ENCODE data around the gene IDI2.
"Not testable (repeated sequence)": the region's sequence is repeated elsewhere in the genome, so short reads cannot be mapped to it uniquely, and the experiment has no call there.

Gene IDI2

GRCh38 chr10:1045415-1045814 lies 19.8 kb upstream of the IDI2 start:
- no peak for DNase-seq

GRCh38 chr10:1044964-1045363 lies 19.3 kb upstream of the IDI2 start:
- no peak for DNase-seq

- DNase-seq, result no peak
Observed at GRCh38 chr10:1044146-1044545, 18.5 kb upstream of the IDI2 start.

- peak; percentile 70 for DNase-seq
Observed at GRCh38 chr10:1043532-1043995, 17.9 kb upstream of the IDI2 start.

DNA sequence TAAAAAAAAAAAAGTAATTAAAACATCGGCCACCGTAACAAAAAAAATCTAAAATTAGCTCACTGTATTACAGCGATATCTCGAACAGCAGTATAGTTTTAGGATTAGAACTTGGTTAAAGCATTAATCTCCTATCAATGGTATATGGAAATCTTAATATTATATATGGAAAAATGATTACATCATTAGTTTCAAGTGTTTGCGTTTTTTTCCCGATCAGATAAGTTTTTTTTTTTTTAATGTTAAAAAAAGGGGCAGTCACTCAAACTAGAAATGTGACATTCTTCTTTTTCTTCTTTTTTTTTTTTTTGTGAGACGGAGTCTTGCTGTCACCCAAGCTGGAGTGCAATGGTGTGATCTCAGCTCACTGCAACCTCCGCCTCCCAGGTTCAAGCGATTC lies 15.9 kb upstream of the IDI2 start:
- no peak for DNase-seq

- no peak for DNase-seq
Observed at GRCh38 chr10:1040133-1040532, 14.5 kb upstream of the IDI2 start.

DNA sequence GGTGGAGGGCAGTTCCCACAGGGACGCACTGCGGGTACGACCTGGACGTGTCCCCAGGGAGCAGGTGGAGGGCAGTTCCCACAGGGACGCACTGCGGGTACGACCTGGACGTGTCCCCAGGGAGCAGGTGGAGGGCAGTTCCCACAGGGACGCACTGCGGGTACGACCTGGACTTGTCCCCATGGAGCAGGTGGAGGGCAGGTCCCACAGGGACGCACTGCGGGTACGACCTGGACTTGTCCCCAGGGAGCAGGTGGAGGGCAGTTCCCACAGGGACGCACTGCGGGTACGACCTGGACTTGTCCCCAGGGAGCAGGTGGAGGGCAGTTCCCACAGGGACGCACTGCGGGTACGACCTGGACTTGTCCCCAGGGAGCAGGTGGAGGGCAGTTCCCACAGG lies 13.1 kb upstream of the IDI2 start:
- not testable (repeated sequence) for DNase-seq

- DNase-seq, result no peak
Observed at GRCh38 chr10:1037098-1037497, 11.4 kb upstream of the IDI2 start.

- DNase-seq, result no peak
Observed at GRCh38 chr10:1036341-1036791, 10.7 kb upstream of the IDI2 start.

DNA sequence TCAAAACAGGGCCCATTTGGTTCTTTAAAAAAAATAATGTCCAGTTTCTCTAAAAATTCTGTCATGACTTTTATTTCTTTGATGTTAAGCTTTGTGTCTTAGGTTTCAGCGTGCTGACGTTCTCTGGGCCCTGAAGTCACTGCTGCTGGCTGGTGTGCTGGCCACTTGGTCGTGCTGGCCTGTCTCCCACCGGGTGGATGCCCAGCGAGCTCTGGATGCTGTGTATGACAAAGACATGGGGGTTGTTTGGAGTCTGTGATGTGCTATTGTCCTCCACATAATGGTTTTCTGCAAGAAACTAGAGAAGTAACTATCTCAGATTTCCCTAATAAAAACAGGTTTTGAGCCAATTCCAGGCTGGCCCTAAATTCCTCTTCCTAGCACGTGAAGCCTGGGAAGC lies 9.5 kb upstream of the IDI2 start:
- no peak for DNase-seq

GRCh38 chr10:1034758-1035157 lies 9.1 kb upstream of the IDI2 start:
- no peak for DNase-seq

GRCh38 chr10:1033601-1034000 lies 7.9 kb upstream of the IDI2 start:
- no peak for DNase-seq

DNA sequence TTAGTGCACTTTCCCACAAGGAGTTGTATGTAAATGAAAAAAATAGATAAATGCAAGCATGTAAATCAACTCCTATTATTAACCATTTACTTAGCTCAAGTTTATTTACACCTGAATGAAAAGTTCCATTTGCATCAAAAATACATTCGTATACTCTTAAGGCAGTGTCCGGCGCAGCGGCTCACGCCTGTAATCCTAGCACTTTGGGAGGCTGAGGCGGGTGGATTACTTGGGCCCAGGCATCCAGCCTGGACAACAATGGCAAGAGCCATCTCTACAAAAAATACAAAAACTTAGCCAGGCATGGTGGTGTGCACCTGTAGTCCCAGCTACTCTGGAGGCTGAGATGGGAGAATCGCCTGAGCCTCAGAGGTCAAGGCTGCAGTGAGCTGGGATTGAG lies 4.2 kb upstream of the IDI2 start:
- DNase-seq, result no peak

DNA sequence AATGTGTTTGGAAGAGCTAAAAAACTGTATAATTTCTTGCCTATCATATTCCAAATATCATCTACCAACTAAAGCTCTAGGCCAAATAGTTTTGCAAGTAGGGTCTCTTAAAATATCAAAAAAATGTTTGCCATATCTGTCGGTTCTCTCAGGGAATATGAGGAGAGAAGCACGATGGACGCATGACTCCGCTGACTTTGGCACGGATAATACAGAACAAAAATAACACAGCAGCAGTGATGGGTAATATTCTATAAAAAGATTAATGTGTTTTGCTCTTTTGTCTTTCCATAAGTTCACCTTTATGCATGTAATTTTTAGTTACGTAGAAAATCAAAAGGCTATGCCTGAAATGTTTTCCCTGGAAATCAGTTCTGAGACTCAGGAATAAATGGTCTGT lies 919 bp upstream of the IDI2 start:
- DNase-seq, result no peak

DNA sequence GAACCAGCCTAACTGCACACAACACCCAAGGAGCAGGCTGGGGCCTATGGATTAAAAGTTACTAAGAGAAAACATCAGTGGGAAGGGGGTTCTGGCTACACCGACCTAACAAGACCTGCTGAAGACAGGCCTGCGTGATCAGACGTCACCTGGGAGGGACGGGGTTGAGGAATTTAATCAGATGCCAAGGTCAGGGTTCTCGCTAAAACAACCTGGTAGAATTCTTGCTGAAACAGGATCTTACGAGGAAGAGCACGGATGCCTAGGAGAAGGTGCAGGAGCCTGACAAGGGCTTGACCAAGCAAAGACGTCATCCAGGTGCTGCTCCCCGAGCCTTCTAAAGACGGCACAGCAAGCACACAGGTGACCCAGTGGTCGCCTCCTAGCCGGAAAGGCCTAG lies 1.6 kb downstream of the IDI2 start:
- no peak for DNase-seq

GRCh38 chr10:1022413-1022812 lies 3.2 kb downstream of the IDI2 start:
- no peak for DNase-seq

DNA sequence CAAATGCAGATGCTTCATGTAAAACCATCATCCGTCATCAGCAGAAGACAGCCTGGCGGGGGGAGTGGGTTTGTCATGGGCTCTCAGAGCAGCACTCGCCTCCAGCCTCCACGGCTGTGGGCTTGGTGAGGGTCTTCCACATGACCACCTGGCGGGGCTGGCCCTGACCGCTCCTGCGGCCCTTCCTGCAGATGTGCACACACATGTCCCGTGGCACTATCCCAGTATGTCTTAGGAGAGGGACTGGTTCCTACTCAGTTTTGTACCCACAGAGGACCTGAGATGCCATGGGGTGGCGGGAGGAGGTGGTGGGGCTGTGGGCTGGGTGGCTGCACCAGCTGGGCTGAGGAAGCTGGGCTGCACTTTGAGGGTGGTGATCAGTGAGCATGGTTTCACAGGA lies 4.7 kb downstream of the IDI2 start:
- DNase-seq, result no peak

DNA sequence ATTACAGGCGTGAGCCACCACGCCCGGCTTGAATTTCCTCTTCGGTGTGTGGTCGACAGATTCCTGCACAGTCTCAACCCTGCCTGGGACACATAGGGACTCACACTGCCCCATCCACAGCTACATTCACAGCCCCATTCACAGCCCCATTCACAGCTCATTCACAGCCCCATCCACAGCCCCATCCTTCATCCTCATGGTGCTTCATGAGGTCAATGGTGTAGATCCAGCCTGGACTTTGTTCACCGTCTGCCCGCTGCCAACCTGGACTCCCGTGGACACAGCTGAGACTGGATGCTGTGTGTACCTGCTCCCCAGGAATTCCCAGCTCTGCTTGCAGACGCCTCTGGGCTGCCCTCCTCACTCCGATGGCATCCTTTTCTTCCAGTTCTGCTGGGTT lies 5.2 kb downstream of the IDI2 start:
- DNase-seq, result no peak

DNA sequence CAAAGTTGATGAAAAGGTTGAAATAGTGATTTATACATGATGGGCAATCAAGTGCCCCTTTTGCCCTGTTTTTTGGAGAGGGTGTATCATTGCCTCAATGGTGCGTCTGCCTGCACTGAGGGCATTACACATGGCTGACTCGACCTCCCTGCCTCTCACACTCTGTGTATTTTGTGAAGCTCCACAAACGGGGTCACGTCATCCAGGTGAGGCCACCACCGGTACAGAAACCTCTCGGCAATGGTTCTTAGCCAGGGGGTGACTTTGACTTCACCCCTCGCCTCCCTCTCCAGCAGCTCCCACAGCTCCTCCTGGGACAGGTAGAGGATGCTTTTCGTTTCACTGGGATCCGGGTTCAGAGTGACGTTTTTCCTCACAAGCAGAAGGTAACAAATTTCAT lies 6.3 kb downstream of the IDI2 start:
- no peak for DNase-seq

DNA sequence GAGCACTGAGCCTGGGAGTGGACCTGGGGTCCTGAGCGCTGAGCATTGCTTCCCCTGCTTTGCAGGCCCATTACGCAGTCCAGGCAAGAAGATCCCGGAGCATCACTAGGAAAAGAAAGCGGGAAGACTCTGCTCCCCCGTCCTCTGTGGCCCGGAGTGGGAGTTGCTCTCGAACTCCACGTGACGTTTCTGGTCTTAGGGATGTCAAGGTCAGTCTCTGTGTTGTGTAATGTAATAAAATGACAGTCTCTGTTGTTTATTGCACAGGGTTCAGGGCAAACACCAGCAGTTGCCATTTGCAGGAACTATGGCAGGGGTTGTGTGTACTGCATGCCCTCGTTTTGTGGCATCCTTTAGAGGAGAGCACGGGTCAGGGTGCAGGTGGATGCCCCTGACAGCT lies 10.0 kb downstream of the IDI2 start:
- no peak for DNase-seq

- no peak for DNase-seq
Observed at GRCh38 chr10:1011696-1012095, 14.0 kb downstream of the IDI2 start.

DNA sequence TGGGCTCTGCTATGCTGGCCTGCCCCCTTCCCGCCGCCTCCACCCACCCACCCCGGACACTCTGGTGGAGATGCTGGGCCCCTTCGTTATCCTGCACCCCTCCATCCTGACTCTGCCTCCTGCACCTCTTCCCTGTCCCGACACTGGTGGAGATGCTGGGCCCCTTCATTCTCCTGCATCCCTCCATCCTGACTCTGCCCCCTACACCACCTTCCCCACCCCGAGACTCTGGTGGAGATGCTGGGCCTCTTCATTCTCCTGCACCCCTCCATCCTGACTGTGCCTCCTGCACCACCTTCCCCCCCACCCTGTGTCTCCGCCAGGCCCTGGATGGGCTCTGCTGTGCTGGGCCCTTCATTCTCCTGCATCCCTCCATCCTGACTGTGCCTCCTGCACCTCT lies 15.0 kb downstream of the IDI2 start:
- no peak for DNase-seq

GRCh38 chr10:1009947-1010346 lies 15.7 kb downstream of the IDI2 start:
- DNase-seq, result not testable (repeated sequence)

- peak; percentile 82 for DNase-seq
Observed at GRCh38 chr10:1009071-1009494, 16.6 kb downstream of the IDI2 start.

- DNase-seq, result no peak
Observed at GRCh38 chr10:1007583-1007982, 18.1 kb downstream of the IDI2 start.

GRCh38 chr10:1006573-1006972 lies 19.1 kb downstream of the IDI2 start:
- no peak for DNase-seq

Data from hematopoietic multipotent progenitor cell treated with erythropoietin and hydrocortisone succinate and interleukin-3 and kit ligand, for 6 days (in vitro differentiated cells).